GM20000 (cell line): ENCODE measurements around the gene DNAJC8.

Experiments
- DNase-seq: peaks from one replicate; pipeline ENCODE4 v3.0.0; 2012; ENCODE audit warnings: low spot score
- CTCF ChIP-seq: IDR thresholded peaks from 2 replicates; pipeline ENCODE4 v1.5.1; 2012; ENCODE audit warnings: mild to moderate bottlenecking, control low read depth; ENCODE audit errors: extremely low read depth, missing control alignments

The DNAJC8 gene

GRCh38 chr1:28273216-28273860 is 40.5 kb upstream of the DNAJC8 start:
- TF ChIP-seq CTCF = no peak
- no peak for DNase-seq

GRCh38 chr1:28272215-28272852 is 39.5 kb upstream of the DNAJC8 start:
- no peak for TF ChIP-seq CTCF
- no peak for DNase-seq

- TF ChIP-seq CTCF = no peak
- DNase-seq = no peak
These were observed 36.7 kb upstream of the DNAJC8 start for GRCh38 chr1:28269529-28269928.

- DNase-seq = no peak
- no peak for TF ChIP-seq CTCF
These were observed 34.8 kb upstream of the DNAJC8 start for GRCh38 chr1:28267633-28268032.

- no peak for TF ChIP-seq CTCF
- no peak for DNase-seq
These were observed 34.1 kb upstream of the DNAJC8 start for GRCh38 chr1:28266920-28267322.

- no peak for TF ChIP-seq CTCF
- DNase-seq = no peak
These were observed 32.7 kb upstream of the DNAJC8 start for GRCh38 chr1:28265577-28265976.

GRCh38 chr1:28264897-28265296 is 32.1 kb upstream of the DNAJC8 start:
- DNase-seq = no peak
- TF ChIP-seq CTCF = no peak
